Gastroesophageal sphincter (tissue), 4 donors: ENCODE data around the gene STK32A. TPM values are rescaled to one million over a fixed set of nuclear protein-coding genes. Genes with fewer than 3 reads are reported as not detected.

Experiments
- ATAC-seq: fragments of 150-250 bp; one replicate; pipeline ENCODE4 v1.9.1; 2016; ENCODE audit warnings: mild to moderate bottlenecking, moderate library complexity
- H3K27ac ChIP-seq, 4 donors: fragments of 200-600 bp; sonication (generic) in 3 of 4; 1 replicate in 3 of 4; 2 replicates in 1 of 4; pipeline ENCODE4 v1.5.1; 2016 to 2019
- H3K27me3 ChIP-seq: fragments of 200-600 bp; sonication (generic); one replicate; pipeline ENCODE4 v1.5.1; 2019
- H3K36me3 ChIP-seq, 2 donors: fragments of 200-600 bp; sonication (generic); one replicate each; pipeline ENCODE4 v1.5.1; 2019; ENCODE audit warnings: control low read depth in 1 of 2
- H3K4me1 ChIP-seq, 3 donors: fragments of 200-600 bp; sonication (generic); 1 replicate in 2 of 3; 2 replicates in 1 of 3; pipeline ENCODE4 v1.5.1; 2016 to 2019; ENCODE audit warnings: control low read depth in 2 of 3
- H3K4me3 ChIP-seq, 2 donors: fragments of 200-600 bp; sonication (generic); one replicate each; pipeline ENCODE4 v1.5.1; 2019; ENCODE audit warnings: mild to moderate bottlenecking in 1 of 2, moderate library complexity in 1 of 2
- H3K9me3 ChIP-seq, 3 donors: fragments of 200-600 bp; sonication (generic); one replicate each; pipeline ENCODE4 v1.5.1; 2017 to 2019; ENCODE audit warnings: control low read depth in 2 of 3
- CTCF ChIP-seq, 4 experiments: fragments of 200-600 bp in 2 of 4; fragments of 450-650 bp in 2 of 4; sonication (generic) in 1 of 4; IDR thresholded peaks; one replicate each; pipeline ENCODE4 v1.5.1; 2017 to 2019; ENCODE audit warnings: antibody characterized with exemption in 4 of 4, mild to moderate bottlenecking in 2 of 4, moderate library complexity in 2 of 4
- EP300 ChIP-seq: sonication (generic); formaldehyde crosslinking; IDR thresholded peaks from one replicate; pipeline ENCODE4 v1.6.1; 2017; ENCODE audit warnings: antibody characterized with exemption, mild to moderate bottlenecking
- POLR2A ChIP-seq, 2 donors: fragments of 450-650 bp; IDR thresholded peaks; one replicate each; pipeline ENCODE4 v1.6.1; 2017; ENCODE audit warnings: antibody characterized with exemption in 2 of 2, mild to moderate bottlenecking in 2 of 2, moderate library complexity in 1 of 2
- POLR2AphosphoS5 ChIP-seq: sonication (generic); formaldehyde crosslinking; IDR thresholded peaks from one replicate; pipeline ENCODE4 v1.6.1; 2017; ENCODE audit warnings: antibody characterized with exemption
- WGBS, 2 donors: methylation state at CpG; one replicate each; pipeline ENCODE4 v1.1.5; 2018; ENCODE audit warnings: low coverage in 1 of 2; 5-methylcytosine and 5-hydroxymethylcytosine counted together
- total RNA-seq, 4 donors: library from RNA; depleted of rRNA; stranded (reverse); fragments of >200 nt; gene quantifications; one replicate each; pipeline ENCODE4 v1.1.0, GENCODE V29; 2016

STK32A gene
- total RNA-seq, 4 donors from 2014 or later = 0.77 to 3.7 (median 2.4) TPM

- Histone ChIP-seq H3K27ac (no peak overlapping the region), H3K27me3 (no peaks in the 10 kb centered on the region), H3K9me3 (no peaks in the 10 kb centered on the region), H3K4me3 (no peak overlapping the region), H3K36me3 (no peaks in the 10 kb centered on the region), H3K4me1 (no peaks in the 10 kb centered on the region)
- TF ChIP-seq EP300 = no peak
- TF ChIP-seq POLR2A (IDR thresholded peaks at IDR 0.05) = no peak
- peak; percentile 27 to 64 (median 48) for TF ChIP-seq CTCF (IDR thresholded peaks at IDR 0.05)
- ATAC-seq = no peak
- WGBS, 2 donors = 17 to 57% methylated on average over 2 of the region's 2 CpGs
These were observed 135.0 kb downstream of the STK32A start for GRCh38 chr5:147369742-147370374.

GRCh38 chr5:147371290-147371689, 136.5 kb downstream of the STK32A start:
- no peak for ATAC-seq
- Histone ChIP-seq H3K4me3 (no peak overlapping the region), H3K4me1 (no peaks in the 10 kb centered on the region), H3K27ac (no peak overlapping the region), H3K27me3 (no peaks in the 10 kb centered on the region), H3K36me3 (no peaks in the 10 kb centered on the region), H3K9me3 (no peaks in the 10 kb centered on the region)
- TF ChIP-seq EP300 (no peak), POLR2AphosphoS5 (no peak), CTCF (IDR thresholded peaks at IDR 0.05) (no peak), POLR2A (IDR thresholded peaks at IDR 0.05) (no peak)

- no peaks in the 10 kb centered on the region for H3K9me3 ChIP-seq
These were observed 137.4 kb downstream of the STK32A start for GRCh38 chr5:147372191-147372590.

GRCh38 chr5:147373328-147373727, 138.5 kb downstream of the STK32A start:
- TF ChIP-seq EP300 (no peak), POLR2A (IDR thresholded peaks at IDR 0.05) (no peak)
- H3K27me3 ChIP-seq = no peaks in the 10 kb centered on the region
- H3K36me3 ChIP-seq = no peaks in the 10 kb centered on the region
- no peaks in the 10 kb centered on the region for H3K9me3 ChIP-seq
- no peak overlapping the region for H3K27ac ChIP-seq
- no peak overlapping the region for H3K4me3 ChIP-seq
- 89 to 91% methylated on average over 1 to 3 of the region's 3 CpGs for WGBS, 2 donors
- ATAC-seq = no peak
- H3K4me1 ChIP-seq = no peaks in the 10 kb centered on the region

More at GRCh38 chr5:147372191-147372590, 137.4 kb downstream of the STK32A start:
- Histone ChIP-seq H3K4me1 (no peaks in the 10 kb centered on the region), H3K36me3 (no peaks in the 10 kb centered on the region), H3K4me3 (no peak overlapping the region), H3K27ac (no peak overlapping the region), H3K27me3 (no peaks in the 10 kb centered on the region)
- ATAC-seq = no peak
- no peak for TF ChIP-seq CTCF (IDR thresholded peaks at IDR 0.05)
- TF ChIP-seq POLR2A (IDR thresholded peaks at IDR 0.05) = no peak
- no peak for TF ChIP-seq POLR2AphosphoS5
- no peak for TF ChIP-seq EP300
- 94 to 100% methylated on average over 1 of the region's 1 CpG for WGBS, 2 donors

GRCh38 chr5:147375151-147375550, 140.3 kb downstream of the STK32A start:
- H3K27ac ChIP-seq = no peak overlapping the region
- H3K4me1 ChIP-seq = no peaks in the 10 kb centered on the region
- H3K9me3 ChIP-seq = no peaks in the 10 kb centered on the region
- no peak for ATAC-seq
- H3K4me3 ChIP-seq = no peak overlapping the region
- no peaks in the 10 kb centered on the region for H3K27me3 ChIP-seq
- no peaks in the 10 kb centered on the region for H3K36me3 ChIP-seq
- WGBS, 2 donors = 78 to 81% methylated on average over 4 to 5 of the region's 5 CpGs
- TF ChIP-seq CTCF (IDR thresholded peaks at IDR 0.05) (no peak), EP300 (no peak), POLR2AphosphoS5 (no peak), POLR2A (IDR thresholded peaks at IDR 0.05) (no peak)
